Stimulated activated CD4-positive, alpha-beta T cell treated with anti-CD3 and anti-CD28 coated beads, Interleukin-12 subunit alpha, Interleukin-12 subunit beta, amount 100 ng/mL, for 4 hours (primary cell): ENCODE measurements around the gene NLGN1.

ENCODE experiments used
- DNase-seq: peaks from one replicate; pipeline ENCODE4 v3.0.0-alpha.2; 2020

NLGN1 gene

GRCh38 chr3:174251681-174252080 is 854.1 kb downstream of the NLGN1 start:
- DNase-seq, result no peak

- DNase-seq, result no peak
Observed at GRCh38 chr3:174253196-174253823, 855.8 kb downstream of the NLGN1 start.

GRCh38 chr3:174253940-174254339 is 856.4 kb downstream of the NLGN1 start:
- DNase-seq, result no peak

- DNase-seq, result no peak
Observed at GRCh38 chr3:174255454-174255853, 857.9 kb downstream of the NLGN1 start.

DNA sequence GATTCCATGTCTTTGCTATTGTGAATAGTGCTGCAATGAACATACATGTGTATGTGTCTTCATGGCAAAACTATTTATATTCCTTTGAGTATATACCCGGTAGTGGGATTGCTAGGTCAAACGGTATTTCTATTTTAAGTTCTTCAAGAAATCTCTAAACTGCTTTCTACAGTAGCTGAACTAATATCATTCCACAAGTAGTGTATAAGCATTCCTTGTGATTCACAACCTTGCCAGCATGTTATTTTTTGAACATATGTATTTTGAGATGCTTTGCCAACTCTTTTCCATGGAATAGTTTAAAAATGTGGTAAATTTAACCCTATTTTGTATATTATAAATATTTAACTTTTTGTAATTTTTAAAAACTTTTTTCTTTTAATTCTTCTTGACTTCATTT is 868.9 kb downstream of the NLGN1 start:
- no peak for DNase-seq

GRCh38 chr3:174268061-174268460 is 870.5 kb downstream of the NLGN1 start:
- no peak for DNase-seq

- no peak for DNase-seq
Observed at GRCh38 chr3:174268586-174268985, 871.0 kb downstream of the NLGN1 start.

- no peak for DNase-seq
Observed at GRCh38 chr3:174270841-174271240, 873.3 kb downstream of the NLGN1 start.

DNA sequence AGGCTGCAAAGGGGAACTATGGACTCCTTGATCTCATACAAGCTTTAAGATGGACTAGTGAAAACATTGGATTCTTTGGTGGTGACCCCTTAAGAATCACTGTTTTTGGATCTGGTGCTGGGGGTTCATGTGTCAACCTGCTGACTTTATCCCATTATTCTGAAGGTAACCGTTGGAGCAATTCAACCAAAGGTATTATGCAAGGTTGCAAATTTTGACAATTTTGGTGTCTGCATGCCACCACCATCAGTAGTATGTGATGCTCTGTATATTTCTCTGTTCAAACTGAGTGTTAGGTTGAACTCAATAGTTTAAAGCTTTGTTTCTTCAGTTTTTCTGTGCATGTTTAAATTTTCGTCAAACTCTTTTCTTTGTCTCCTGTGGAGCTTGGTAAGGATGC is 877.8 kb downstream of the NLGN1 start:
- no peak for DNase-seq

DNA sequence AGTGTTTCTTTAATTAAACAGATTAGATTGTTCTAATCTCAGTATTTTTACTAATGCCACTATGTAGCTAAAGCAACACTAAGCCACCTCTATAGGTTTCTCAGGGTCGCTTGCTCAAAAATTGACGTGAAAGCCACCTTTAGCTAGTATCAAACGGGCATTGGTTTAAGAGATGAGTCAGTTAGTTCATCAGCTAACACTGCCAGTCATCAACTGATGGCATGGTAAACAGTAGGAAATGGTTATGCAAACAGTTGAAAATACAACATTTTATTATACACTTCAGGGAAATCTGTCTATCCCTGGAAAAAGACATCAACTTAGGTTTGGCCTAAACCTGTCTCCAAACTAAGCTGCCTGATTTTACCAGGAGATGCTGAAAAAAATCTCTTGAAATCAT is 879.3 kb downstream of the NLGN1 start:
- no peak for DNase-seq

- no peak for DNase-seq
Observed at GRCh38 chr3:174278094-174278493, 880.5 kb downstream of the NLGN1 start.

GRCh38 chr3:174280186-174280585 is 882.6 kb downstream of the NLGN1 start:
- no peak for DNase-seq

- DNase-seq, result no peak
Observed at GRCh38 chr3:174285242-174285864, 887.8 kb downstream of the NLGN1 start.

- DNase-seq, result no peak
Observed at GRCh38 chr3:174287705-174288104, 890.2 kb downstream of the NLGN1 start.

DNA sequence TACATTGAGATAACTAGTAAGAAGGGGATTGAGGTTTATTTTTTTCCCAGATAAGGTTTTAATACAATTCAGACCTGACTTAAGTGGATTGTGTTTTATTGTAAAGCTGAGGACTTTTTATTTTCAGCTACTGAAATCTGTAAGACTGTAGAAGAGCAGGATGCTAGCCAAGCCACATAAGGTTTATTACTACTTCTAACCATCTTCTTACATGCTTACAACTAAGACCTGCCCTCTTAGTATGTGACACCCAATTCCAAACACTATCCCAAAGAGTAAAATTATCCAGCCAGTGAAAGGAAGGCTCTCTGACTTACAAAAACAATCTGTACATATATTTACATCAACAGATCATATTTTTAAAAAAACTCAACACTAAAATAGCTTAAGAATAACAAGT is 897.1 kb downstream of the NLGN1 start:
- DNase-seq, result no peak

DNA sequence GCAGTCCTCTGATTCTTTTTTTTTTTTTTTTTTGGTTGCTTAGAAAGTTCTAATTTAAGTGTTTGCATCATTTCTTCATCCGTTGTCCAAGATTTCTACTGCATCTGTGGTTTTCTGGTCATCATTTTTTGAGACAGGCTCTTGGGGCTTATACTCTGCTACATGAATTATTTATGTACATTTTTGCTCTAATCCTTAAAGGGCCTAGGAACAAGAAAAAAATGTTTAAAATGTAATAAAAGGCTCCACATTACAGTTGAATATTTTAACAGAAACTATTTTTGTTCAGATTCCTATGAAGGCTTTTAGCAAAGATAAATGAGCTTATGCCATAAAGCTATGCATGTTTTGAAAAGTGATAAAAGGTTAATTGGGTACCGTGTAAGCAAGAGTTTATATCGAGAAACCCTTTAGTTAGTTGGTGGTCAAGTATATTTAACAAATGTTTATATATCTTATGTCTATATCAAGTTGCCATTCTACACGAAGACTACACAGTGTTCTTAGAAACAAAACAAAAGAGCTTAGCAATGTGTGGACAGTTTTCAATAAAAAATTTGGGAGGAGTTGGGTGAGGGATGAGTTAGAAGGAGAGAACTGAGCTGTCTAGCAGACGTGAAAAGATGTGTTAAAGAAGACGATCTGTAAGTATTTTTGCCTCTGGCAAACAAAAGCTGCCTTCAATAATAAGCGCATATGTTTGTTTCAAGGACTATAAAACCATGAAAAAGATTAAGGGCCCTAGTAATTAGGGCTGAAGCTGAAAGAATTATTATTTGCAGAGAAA is 898.0 kb downstream of the NLGN1 start:
- no peak for DNase-seq

DNA sequence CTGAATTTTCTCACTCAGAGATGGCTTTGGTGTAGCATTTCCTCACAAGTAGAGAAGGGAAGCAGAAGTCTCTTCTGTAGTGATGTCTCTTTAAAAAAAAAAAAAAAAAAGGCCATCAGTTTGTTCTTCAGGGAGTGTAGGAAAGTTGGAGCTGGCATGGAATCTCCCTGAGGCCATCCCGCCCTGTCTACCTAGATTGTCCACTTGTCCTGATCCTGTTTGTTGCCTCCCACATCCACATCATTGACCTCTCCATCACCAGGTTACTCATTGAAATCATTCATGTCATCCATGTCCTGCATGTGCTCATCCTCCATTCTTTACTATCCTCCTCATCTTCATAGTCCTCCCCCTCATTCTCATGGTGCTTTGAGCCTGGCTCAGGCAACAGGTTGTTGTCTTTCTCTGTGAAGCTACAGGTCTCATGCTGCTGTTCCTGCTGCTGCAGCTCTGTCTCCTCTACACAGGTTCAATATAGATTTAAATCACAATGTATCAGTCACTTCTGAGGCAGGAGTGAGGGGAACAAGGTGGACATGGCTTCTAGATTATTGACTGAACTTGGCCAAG is 905.3 kb downstream of the NLGN1 start:
- no peak for DNase-seq

GRCh38 chr3:174303907-174304560 is 906.5 kb downstream of the NLGN1 start:
- no peak for DNase-seq

DNA sequence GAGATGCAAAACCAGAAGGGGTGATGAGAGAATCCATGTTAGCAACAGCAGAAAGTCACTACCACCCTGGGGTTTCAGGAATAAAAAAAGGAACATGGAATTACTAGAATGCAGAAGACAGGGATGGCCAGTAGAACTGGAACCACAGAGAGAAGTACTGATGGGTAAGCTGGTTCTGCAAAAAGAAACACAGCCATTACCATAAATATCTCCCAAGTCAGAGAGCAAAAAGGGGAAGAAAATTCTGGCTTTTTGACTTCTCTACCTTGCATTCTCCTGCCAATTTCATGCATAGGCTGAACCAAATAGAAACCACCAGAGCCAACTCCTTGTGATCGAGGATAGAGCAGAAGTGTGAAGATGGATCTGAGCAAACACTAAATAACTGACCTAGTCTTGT is 911.2 kb downstream of the NLGN1 start:
- no peak for DNase-seq

DNA sequence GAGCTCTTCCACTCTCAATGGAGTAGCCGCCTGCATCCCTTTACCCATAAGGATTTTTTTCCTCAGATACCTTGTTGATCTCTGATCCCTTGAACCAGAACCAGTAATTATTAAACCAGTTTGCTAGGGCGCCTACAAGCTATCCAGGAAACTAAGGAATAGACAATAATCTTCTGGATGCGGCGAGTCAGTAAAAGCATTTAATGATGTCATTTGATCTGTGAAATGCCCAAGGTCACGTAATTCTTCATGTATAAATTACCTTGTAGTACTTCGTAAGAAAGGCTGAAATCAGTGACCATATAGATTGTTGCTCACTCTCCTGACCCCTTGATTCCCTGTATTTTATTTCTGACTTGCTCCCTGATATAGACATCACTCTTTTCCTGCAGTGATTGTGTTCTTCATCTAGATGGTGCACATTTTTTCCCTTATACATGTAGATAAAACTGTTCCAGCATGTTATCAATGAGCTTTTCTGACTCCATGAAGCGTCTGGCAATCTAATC is 913.0 kb downstream of the NLGN1 start:
- no peak for DNase-seq

GRCh38 chr3:174315225-174315624 is 917.7 kb downstream of the NLGN1 start:
- DNase-seq, result no peak

GRCh38 chr3:174317005-174317404 is 919.5 kb downstream of the NLGN1 start:
- DNase-seq, result no peak

DNA sequence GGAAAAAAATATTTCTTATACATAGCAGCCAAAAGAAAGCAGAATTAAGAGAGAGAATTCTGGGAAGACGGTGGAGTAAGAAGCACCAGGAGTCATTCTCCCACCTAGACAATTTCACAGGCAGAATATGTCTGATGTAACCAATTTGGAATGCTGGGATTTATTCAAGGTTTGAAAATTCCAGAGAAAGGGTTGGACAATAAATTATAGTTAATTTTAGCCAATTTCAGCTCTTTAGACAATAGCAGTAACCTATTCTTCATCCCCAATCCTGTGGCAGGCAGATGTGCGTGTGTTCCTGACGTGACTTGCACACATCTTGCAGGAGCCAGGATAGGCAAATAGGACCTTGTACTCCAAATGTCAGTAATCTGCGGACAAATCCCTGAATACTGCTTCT is 920.6 kb downstream of the NLGN1 start:
- DNase-seq, result no peak
